Stimulated activated CD8-positive, alpha-beta memory T cell treated with anti-CD3 and anti-CD28 coated beads, Interleukin-15, amount 100 ng/mL, for 1 hour (primary cell): Measurements from ENCODE around the gene CCDC93.
"Not testable (repeated sequence)": the region's sequence is repeated elsewhere in the genome, so short reads cannot be mapped to it uniquely, and the experiment has no call there.

Experiments used
- DNase-seq: peaks from one replicate; pipeline ENCODE4 v3.0.0-alpha.2; 2020; ENCODE audit warnings: low read depth

Gene CCDC93

DNA sequence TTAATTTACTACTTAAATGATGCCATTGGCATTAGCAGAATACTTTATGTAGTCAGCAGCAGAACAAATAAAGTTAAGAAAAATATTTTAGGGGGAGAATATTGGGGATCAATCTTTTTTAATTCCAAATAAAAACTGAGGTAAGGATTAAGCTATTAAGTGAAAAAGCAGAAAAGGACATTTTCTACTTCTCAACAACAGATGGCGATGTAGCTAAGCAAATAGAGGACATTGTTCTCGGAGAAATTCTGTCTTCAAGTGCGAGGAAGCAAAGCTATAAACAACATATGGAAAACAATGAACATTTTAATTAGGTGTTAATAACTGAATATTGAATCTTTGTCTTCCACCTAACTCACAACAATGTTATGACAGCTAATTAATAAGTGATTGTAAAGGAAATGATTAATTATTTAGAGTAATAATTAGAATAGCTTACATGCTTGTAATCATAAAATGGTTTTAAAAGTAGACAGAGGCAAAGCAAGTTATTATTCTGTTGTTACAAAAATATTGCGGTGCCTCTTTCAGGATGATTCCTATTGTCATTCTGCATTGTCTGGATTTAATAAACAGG is 32.9 kb upstream of the CCDC93 start:
- DNase-seq = no peak

DNA sequence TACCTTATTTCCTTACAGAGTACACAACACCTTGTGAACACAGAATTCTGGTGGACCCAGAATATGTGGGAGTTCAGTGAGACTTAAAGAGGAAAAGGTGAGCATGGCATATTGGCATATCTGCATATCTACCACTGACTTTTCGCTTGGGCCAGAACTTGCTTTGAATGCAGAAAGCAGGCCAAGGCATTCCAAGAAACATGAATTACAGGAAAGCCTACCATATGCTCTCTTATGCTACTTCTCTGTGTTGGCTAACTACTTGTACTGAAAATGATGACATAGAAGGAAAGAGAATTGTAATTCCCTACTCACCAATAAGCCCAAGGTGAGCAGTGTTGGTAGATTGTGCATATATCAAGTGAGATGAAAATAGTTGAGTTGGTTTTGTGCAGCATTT is 31.4 kb upstream of the CCDC93 start:
- no peak for DNase-seq

DNA sequence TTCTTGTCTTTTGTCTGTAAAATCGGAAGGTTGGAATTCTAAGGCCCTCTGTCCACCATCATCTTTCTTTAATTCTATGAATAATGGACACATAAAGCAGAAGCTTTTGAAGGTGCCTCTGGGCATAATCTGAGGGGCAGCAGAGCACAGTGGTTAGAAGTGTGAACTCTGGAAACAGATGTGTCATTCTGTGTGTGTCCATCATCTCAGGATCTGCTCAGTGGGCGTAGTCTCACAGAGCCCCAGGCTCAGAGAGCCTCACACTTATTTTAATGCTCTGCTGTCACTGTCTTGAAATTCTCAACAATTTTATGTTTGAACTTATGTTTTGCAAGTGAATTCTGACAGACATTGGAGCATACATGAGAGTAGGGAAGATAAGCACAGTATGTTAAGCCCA is 31.0 kb upstream of the CCDC93 start:
- no peak for DNase-seq

DNA sequence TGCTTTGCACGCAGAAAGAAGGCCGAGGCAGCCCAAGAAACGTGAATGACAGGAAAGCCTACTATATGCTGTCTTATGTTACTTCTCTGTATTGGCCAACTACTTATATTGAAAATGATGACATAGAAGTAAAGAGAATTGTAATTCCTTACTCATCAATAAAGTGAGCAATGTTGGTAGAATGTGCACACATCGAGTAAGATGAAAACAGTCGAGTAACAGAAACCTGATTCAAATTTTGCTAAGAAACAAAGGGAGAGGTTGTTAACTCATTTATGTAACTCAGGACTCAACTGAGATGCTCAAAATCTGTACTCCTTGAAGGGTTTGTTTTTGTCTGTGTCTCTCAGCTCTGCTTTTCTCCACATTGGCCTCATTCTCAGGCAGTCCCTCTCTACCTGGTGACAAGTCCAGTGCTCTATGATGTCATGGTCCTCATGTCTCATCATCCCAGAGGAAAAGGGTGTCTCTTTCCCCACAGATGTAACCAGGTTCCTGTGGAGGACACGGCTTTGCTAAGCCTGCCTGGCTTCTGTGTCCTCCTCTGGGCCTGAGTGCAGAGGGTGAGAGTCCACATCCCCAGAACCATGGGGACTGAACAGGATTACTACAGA is 30.3 kb upstream of the CCDC93 start:
- DNase-seq = no peak

DNA sequence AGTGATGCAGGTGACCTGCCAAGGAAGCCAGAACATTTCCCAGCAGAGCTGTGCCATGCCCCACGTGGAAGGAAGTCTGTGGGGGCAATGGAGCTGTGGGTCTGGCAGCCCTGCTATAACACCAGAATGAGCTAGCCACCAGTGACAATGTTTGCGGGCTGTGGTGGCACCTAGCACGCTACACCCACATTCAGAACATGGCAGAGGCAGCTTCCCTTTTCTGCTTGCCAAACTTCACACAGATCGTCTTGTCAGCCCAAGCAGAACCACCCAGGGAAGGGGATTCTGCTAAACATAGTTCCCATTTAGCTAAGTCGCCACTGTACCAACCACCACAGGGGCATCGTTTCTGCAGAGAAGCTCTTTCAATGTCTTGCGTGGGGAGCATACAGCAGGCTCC is 27.0 kb upstream of the CCDC93 start:
- no peak for DNase-seq

DNA sequence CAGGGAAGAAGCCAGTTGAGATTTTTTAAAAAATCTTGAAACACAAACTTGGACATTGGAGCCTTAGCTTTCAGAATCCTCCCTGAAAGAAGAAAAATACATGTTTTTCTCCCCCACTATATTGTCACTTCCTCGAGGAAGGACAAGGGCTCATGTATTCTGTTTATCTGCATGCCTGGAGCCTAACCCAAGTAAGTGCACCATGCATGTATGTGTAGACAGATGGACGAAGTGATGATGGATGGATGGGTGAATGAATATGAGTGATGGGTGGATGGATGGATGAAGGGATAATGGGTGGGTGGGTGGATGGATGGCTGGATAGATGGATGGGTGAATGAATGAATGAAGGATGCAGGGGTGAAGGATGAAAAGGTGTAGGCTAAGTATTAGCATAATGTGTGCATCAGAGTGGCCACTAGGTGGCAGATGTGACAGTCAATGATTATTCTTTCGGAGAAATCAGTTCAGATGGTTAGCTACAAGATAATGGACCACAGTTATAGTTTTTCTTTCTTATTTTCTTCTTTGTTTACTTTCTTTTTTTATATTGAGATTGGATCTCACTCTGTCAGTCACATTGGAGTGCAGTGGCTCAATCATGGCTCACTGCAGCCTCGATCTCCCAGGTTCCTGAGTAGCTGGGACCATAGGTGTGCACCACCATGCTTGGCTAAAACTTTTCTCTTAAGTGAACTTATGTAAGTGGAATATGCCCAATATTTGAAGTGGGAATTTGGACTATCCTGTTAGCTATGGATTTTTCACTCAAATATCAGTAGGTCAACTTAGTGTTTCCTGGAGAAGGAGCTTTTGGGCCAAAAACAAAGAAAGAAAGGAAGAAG is 18.5 kb upstream of the CCDC93 start:
- DNase-seq = no peak

DNA sequence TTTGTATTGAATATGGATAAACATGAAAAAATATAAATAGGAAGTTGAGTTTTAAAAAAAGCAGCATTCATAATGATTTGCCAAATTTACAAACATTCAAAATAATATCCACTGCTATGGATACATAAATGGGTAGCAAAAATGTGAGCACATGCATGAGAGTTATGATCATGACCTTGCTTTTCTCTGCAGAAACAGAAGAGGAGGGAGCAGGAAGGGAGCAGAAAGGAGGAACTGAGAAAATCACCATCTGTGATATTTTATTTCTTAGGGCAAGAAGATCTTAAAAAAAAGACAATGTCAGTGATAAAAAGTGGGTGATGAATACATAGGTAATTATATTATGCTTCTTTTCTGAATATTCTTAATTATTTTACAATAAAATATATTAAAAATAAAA is 17.7 kb upstream of the CCDC93 start:
- DNase-seq = no peak

DNA sequence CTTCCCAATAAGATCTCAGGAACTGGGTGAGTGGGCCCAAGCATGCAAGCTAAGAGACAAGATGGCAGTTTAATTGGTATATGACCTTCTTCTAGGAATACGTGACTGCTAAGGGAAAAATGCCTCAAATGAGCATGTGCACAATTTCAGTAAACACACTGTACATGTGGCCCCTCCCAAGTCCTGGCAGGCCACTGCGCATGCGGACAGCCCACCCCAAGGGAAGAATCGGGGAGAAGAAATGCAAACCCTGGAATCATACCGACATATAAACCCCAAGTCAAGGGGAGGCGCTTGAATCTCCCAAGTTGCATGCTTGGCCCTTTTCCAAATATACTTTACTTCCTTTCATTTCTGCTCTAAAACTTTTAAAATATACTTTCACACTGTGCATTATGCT is 15.2 kb upstream of the CCDC93 start:
- no peak for DNase-seq

DNA sequence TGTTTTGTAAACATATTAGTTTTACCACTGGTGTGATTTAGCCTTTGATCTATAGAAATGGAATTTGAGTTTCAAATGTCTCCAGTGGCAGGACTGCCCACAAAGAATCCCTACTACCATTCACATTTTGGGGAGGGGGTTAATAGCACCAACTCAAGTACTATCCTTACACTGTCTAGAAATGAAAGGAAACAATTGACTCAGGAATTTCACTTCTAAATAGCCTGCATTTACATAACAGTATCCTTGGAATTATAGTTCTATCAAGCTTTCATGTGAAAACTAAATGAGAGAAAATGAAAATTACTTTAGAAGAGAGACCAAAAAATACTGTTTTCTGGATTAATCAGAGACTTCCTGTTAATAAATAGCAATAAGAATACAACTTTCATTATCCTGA is 7.5 kb upstream of the CCDC93 start:
- no peak for DNase-seq

DNA sequence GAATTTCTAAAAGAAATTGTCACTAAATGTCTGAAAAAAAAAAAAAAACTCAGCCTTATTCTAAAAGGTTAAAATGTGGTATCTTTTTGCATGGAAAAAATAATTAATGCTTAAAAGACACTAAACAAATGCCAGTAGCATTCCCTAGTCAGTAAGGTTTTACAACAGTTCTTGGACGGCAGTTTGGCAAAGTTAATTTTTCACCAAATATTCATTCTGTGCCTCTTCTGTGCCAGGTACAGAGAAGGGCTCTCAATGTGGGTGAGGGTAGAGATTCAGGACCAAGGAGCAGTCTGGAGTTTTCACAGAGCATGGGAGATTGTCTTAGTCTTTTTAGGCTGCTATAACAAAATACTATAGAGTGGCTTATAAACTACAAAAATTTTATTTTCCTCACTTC is 6.0 kb upstream of the CCDC93 start:
- no peak for DNase-seq

DNA sequence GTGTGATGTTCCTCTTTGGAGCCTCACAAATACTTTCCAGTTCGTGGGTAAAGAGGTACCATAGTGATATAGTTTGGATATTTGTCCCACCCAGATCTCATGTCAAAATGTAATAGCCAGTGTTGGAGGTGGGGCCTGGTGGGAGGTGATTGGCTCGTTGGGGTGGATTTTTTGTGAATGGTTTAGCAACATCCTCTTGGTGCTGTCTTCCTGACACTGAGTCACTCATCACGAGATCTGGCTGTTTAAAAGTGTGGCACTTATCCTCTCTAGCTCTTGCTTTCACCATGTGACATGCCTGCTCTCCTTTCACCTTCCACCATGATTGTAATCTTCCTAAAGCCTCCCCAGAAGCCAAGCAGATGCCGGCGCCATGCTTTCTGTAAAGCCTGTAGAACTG is 3.0 kb upstream of the CCDC93 start:
- no peak for DNase-seq

DNA sequence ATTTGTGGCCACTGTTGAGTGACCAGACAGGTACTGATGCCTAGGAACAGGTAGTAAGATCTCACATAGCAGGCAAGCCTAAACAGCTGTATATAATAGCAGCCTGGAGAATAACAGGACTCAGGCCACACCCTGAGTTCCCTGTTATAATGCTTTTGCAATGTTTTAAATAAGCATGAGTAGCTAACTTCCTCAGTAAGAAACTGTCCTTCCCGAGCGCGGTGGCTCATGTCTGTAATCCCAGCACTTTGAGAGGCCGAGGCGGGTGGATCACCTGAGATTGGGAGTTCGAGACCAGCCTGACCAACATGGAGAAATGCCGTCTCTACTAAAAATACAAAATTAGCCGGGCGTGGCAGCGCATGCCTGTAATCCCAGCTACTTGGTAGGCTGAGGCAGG is 1.9 kb upstream of the CCDC93 start:
- DNase-seq = not testable (repeated sequence)

DNA sequence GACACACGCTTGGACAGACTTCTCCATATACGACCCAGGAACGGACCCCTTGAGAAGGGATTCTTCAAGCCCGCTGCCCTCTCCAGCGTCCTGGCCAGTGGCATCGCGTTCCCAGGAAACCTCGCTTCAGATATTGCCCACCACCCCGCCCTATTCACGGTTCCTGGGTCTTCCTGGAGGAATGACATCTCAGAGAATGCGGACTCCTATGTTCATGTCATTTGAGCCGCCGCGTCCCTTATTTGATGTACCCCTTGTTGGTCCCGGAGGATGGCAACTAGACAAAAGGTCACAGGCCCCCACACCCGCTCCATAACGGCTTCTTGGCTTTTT is 588 bp upstream of the CCDC93 start:
- no peak for DNase-seq

DNA sequence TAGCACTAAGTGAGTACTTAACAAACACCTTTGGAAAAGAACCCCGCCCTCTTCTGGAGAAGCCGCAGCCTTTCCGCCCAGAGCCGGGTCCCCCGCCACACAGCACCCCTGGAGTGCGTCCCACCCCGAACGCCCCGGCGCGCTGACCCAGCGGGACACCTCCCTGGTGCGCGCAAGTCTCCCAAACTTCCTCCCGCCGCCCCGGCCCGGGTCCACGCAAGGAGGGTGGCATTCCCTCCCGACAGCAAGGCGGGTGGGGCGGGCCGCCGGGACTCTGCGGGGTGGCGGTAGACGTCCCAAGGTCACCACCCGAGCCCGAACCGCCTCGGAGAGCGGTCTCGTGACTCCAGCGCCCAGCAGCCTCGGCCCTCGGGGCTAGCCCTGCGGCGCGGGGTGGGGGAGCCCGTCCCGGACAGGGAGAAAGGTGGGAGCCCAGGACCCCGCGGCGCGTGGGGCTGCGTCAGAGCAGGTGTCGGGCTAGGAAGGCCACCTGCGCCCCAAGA is 598 bp downstream of the CCDC93 start:
- no peak for DNase-seq

DNA sequence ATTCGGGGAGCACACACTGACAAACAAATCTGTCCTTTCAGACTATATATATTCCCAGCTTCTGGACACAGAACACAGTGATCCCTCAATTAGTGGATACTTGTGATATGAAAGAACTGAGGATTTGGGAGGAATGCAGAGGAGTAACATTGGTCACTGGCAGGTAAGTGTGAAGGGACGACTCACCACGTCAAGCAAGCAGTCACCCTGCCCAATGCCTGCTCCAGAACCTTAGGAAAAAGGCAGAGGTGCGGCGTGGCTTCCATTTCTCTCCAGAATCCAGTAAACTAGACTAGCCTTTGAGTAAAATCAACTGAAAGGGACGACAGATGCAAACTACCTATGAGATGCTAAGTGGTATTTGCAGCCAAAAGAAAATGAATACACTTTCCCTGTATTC is 1.1 kb downstream of the CCDC93 start:
- DNase-seq = no peak

DNA sequence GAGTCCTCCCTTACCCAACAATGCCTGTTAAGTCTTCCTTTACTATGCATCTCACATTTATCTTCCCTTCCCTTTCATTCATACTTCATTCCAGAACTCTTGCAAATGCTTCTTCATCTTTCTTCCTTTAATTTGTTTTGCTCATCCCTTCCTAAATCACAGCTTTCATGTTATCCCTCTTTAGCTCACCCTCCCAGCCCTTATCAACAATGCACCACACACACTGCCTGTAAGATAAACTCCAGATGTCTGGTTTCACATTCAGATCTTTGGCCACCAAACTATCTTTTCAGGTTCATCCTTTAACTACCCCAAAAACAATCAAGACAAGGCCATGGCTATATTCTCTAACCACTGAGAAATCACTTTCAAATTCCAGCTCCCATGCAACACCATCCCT is 3.4 kb downstream of the CCDC93 start:
- DNase-seq = no peak

DNA sequence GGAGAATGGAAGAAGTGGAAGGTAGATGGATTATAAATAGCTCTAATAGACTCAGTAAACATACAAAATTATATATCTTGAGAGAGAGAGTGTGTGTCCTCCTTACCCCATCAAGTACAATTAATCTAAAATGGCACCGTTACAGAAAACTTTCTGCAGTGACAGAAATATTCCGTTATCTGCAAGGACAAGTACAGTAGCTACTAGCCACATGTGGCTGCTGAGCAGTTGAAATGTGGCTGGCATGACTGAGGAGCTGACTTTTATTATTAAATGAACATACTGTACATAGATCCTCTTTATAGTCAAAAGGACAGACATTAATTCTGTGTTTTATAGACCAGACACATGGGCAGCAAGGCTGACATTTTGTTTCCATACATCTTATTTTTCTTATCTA is 7.0 kb downstream of the CCDC93 start:
- no peak for DNase-seq

DNA sequence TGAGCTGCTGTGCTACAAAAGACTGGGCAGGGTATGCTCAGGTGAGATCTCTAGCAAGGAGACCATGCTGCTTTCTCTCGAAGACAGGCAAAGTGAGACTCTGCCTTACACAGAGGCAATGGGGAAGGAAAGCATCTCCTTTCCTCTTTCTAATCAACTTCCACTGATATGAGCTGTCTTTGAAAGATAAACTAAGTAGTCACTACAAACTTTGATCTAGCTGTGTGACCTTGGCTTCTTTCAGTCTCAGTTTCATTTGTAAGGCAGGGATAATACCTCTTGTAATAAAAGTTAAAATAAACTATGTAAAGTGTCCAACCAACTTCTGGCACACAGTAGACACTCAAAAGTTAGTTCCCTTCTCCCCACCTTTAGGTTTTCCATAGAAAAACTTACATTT is 7.5 kb downstream of the CCDC93 start:
- no peak for DNase-seq

DNA sequence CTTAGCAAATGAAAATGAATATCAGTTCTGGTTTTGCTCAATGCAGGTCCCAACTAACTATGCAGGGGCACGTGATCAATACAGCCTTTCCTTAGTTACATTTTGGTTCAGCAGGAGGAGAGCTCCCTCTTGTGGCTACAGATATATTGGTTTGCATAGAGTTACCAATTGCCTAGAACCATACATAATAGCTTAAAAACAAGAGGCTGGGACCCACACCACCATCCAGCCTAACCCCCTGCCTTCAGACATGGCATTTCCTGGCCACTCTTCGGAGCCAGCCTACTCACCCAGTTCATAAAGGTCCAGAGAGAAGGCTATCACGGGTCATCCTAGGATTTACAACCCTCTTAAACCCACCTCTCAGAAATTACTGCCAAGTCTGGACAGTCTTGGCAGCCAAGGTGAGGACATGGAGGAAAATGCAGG is 10.5 kb downstream of the CCDC93 start:
- DNase-seq = no peak

DNA sequence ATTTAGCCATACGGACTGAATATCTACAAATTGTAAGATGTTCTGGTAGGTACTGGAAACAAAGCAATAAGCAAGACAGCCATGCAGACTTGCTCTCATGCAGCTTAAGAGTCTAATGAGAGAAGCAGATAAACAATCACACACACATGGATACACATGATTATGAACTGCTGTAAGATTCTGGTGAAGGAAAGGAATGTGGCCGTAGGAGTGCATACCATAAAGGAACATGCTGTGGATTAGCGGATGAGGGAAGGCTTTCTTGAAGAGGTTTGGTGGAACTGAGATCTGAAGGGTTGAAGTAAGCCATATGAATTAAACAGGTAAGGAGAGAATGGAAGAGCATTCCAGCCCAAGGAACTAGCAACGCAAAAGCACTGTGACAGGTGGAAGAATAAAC is 13.8 kb downstream of the CCDC93 start:
- DNase-seq = no peak

DNA sequence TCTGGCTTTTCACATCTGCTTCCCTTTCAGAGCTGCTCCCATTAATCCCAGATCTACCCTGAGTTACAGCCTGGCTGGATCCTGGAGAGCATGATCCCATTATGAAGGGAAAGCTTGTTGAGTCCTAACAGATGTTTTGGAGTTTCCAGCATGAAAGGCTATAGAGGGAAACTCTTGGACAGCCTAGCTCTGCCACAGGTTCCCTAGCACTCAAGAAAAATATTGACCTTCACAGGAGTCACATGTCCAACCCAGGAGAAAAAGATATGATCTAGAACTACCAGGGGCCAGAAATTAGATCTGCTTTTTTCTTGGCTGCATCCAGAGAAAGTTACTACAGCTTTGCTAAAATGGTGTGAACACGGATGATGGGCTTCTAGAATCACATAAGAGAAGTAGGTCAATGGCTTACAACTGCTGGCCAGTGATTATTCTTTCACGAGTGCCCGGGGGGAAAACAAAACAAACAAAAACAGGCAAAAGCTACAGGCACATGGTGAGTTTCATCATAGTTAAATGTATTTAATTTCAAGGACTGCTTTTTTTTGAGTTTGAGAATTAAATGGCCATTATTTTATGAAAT is 15.9 kb downstream of the CCDC93 start:
- no peak for DNase-seq

DNA sequence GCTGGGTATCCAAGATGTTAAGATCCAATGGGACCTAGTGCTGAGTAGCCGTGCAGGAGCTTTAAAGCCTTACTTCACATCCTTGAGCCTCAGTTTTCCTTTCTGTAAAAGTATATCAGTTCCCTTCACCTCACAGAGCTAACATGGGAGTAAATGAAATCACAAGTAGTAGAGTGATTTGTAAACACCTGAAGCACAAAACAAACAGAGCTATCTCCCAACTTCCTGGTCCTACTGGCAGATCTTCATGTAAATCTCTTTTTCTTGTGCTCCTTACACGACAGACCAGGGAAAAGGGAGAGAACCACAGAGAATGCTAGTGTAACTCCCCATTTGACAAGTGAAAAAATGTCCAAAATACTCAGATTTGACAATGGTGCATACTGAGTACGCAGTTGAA is 17.3 kb downstream of the CCDC93 start:
- DNase-seq = no peak

DNA sequence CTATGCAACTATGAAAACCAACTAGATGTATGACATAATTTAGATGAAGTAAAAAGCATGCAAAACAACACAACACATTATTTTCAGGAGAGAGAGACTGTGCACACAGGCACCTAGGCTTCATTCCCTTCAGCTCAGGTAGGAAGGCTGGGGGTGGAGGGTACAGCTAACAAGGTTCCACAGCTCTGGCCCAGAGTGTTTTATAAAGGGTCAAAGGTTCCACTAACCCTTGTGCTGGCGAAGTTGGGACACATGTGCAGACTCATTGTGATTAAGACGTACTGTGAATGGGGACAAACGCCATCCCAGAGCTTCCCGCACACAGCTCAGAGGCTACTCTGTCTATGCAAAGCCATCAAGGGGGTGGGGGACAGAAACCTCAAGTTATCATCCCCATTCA is 19.1 kb downstream of the CCDC93 start:
- DNase-seq = no peak
